ENCODE data around the gene ZNF791. TPM values are rescaled to one million over a fixed set of nuclear protein-coding genes. Genes with fewer than 3 reads are reported as not detected.

ZNF791 gene
- total and polyA plus RNA-seq, 2 experiments from 2014 or later: 12.2 to 15.3 TPM

DNA sequence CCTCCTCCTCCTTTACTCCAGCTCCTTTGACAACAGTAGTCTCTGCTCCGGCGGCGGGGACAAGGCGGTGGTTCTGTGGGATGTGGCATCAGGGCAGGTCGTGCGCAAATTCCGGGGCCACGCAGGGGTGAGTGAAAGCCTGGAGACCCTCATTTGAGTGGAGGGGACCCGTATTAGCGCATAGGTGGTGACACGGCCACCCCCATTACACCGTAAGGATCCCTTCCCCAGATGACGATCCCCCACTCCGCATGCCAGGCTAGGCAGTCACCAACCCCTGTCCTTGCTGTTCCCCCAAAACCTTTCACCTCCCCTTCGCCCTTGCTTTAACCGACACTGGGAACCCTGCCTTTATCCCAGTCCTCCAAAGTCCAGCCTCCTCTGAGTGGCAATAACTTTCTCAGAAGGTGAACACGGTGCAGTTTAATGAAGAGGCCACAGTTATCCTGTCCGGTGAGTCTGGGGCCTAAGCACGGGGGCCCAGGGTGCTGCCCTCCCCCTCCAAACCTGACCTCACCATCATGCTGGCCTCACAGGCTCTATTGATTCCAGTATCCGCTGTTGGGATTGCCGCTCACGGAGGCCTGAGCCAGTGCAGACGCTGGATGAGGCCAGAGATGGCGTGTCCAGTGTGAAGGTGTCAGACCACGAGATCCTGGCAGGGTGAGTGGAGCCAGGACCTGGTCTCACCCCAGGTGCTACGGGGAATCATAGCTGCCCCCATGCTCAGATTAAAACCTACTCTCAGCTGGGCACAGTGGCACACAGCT, 59.6 kb downstream of the ZNF791 start:
- Mint-ChIP-seq H3K4me3 (peak overlapping the region; percentile 97), H3K4me1 (peaks cover 20% of the 10 kb centered on the region), H3K27ac (peak overlapping the region; percentile 99), H3K27me3 (ENCODE audit: insufficient read depth, low read depth, poor library complexity) (peaks cover 39% of the 10 kb centered on the region), H3K9me3 (no peaks in the 10 kb centered on the region; the same call in 2 of the 3 replicates), H3K36me3 (ENCODE audit: low read depth) (peaks cover 36% of the 10 kb centered on the region)
- H4K20me1 ChIP-seq (replicated peaks; ENCODE audit: insufficient read depth): peaks cover 3% of the 10 kb centered on the region; the same call in 1 of the 2 replicates
- TF ChIP-seq, protein P1, sequence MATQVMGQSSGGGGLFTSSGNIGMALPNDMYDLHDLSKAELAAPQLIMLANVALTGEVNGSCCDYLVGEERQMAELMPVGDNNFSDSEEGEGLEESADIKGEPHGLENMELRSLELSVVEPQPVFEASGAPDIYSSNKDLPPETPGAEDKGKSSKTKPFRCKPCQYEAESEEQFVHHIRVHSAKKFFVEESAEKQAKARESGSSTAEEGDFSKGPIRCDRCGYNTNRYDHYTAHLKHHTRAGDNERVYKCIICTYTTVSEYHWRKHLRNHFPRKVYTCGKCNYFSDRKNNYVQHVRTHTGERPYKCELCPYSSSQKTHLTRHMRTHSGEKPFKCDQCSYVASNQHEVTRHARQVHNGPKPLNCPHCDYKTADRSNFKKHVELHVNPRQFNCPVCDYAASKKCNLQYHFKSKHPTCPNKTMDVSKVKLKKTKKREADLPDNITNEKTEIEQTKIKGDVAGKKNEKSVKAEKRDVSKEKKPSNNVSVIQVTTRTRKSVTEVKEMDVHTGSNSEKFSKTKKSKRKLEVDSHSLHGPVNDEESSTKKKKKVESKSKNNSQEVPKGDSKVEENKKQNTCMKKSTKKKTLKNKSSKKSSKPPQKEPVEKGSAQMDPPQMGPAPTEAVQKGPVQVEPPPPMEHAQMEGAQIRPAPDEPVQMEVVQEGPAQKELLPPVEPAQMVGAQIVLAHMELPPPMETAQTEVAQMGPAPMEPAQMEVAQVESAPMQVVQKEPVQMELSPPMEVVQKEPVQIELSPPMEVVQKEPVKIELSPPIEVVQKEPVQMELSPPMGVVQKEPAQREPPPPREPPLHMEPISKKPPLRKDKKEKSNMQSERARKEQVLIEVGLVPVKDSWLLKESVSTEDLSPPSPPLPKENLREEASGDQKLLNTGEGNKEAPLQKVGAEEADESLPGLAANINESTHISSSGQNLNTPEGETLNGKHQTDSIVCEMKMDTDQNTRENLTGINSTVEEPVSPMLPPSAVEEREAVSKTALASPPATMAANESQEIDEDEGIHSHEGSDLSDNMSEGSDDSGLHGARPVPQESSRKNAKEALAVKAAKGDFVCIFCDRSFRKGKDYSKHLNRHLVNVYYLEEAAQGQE (IDR thresholded peaks at IDR 0.05; ENCODE audit: unreplicated experiment): no peak
- H3K9me2 ChIP-seq (ENCODE audit: insufficient read depth): no peaks in the 10 kb centered on the region
- H3K79me2 ChIP-seq (replicated peaks; ENCODE audit: insufficient read depth): peaks cover 29% of the 10 kb centered on the region
- no peak for DNase-seq (ENCODE audit: low spot score)
- H3K4me3 ChIP-seq: peak overlapping the region; percentile 98
- peak overlapping the region; percentile 96 for H2AFZ ChIP-seq
- peak overlapping the region; percentile 99 for H3K27ac ChIP-seq (ENCODE audit: low read depth)
- peaks cover 15% of the 10 kb centered on the region; the same call in 1 of the 2 replicates for H3K36me3 ChIP-seq (ENCODE audit: insufficient read depth)
- H3K4me2 ChIP-seq: peak overlapping the region; percentile 96
- no peaks in the 10 kb centered on the region for H3K27me3 ChIP-seq (ENCODE audit: insufficient read depth)
- peaks cover 17% of the 10 kb centered on the region for H3K4me1 ChIP-seq (ENCODE audit: insufficient read depth)
- no peak for ATAC-seq
- peaks cover 27% of the 10 kb centered on the region for H3F3A ChIP-seq (replicated peaks; ENCODE audit: low read depth)

DNA sequence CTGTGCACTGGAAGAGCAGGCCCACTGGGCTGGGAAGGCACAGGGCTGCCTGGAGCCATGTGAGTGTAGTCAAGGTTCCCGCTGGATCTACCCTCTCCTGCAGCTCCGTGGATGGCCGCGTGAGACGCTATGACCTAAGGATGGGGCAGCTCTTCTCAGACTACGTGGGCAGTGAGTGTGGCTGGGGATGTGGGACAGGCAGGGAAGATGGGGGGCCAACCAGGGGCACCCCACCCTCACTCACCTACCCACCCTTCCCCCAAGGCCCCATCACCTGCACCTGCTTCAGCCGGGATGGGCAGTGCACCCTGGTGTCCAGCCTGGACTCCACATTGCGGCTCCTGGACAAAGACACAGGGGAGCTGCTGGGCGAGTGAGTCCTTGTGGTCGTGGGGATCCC, 62.0 kb downstream of the ZNF791 start:
- no peaks in the 10 kb centered on the region for H3K27me3 ChIP-seq (ENCODE audit: insufficient read depth)
- peaks cover 22% of the 10 kb centered on the region; the same call in 1 of the 2 replicates for H3K36me3 ChIP-seq (ENCODE audit: insufficient read depth)
- H3K27me3 Mint-ChIP-seq (ENCODE audit: insufficient read depth, low read depth, poor library complexity): peaks cover 41% of the 10 kb centered on the region
- no peak overlapping the region for H3K4me2 ChIP-seq
- no peak overlapping the region for H3K27ac Mint-ChIP-seq
- peaks cover 13% of the 10 kb centered on the region for H4K20me1 ChIP-seq (replicated peaks; ENCODE audit: insufficient read depth)
- no peak for ATAC-seq
- H3K9me2 ChIP-seq (ENCODE audit: insufficient read depth): no peaks in the 10 kb centered on the region
- peak; percentile 49 for DNase-seq (ENCODE audit: low spot score)
- peaks cover 7% of the 10 kb centered on the region; the same call in 1 of the 2 replicates for H3K4me1 ChIP-seq (ENCODE audit: insufficient read depth)
- H3K9me3 Mint-ChIP-seq: no peaks in the 10 kb centered on the region; the same call in 2 of the 3 replicates
- H3K27ac ChIP-seq (ENCODE audit: low read depth): no peak overlapping the region
- H3K4me3 ChIP-seq: no peak overlapping the region
- peaks cover 6% of the 10 kb centered on the region; the same call in 2 of the 3 replicates for H3K4me1 Mint-ChIP-seq
- no peak overlapping the region for H2AFZ ChIP-seq
- peaks cover 27% of the 10 kb centered on the region for H3F3A ChIP-seq (replicated peaks; ENCODE audit: low read depth)
- no peak overlapping the region for H3K4me3 Mint-ChIP-seq
- H3K79me2 ChIP-seq (replicated peaks; ENCODE audit: insufficient read depth): peaks cover 22% of the 10 kb centered on the region
- no peak for TF ChIP-seq EZH2phosphoT487 (IDR thresholded peaks at IDR 0.05; ENCODE audit: unreplicated experiment)
- TF ChIP-seq, protein P2, sequence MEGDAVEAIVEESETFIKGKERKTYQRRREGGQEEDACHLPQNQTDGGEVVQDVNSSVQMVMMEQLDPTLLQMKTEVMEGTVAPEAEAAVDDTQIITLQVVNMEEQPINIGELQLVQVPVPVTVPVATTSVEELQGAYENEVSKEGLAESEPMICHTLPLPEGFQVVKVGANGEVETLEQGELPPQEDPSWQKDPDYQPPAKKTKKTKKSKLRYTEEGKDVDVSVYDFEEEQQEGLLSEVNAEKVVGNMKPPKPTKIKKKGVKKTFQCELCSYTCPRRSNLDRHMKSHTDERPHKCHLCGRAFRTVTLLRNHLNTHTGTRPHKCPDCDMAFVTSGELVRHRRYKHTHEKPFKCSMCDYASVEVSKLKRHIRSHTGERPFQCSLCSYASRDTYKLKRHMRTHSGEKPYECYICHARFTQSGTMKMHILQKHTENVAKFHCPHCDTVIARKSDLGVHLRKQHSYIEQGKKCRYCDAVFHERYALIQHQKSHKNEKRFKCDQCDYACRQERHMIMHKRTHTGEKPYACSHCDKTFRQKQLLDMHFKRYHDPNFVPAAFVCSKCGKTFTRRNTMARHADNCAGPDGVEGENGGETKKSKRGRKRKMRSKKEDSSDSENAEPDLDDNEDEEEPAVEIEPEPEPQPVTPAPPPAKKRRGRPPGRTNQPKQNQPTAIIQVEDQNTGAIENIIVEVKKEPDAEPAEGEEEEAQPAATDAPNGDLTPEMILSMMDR (conservative IDR thresholded peaks at IDR 0.05; ENCODE audit: low read depth in 2 of 2): peak; percentile 25 to 57; a peak in 2 of 4 replicates
- H3K36me3 Mint-ChIP-seq (ENCODE audit: low read depth): peaks cover 55% of the 10 kb centered on the region

All from GM23338 (cell line).